Trophoblast cell (in vitro differentiated cells and primary cell): ENCODE results near the gene ANKLE1.

Source experiments
- DNase-seq, 2 donors: peaks; one replicate each; pipeline ENCODE4 v3.0.0-alpha.2; 2016
- H2AFZ ChIP-seq: 2 replicates; pipeline ENCODE4 v1.6.1; 2013; ENCODE audit warnings: low read length, moderate library complexity, mild to moderate bottlenecking; ENCODE audit not compliant: insufficient read depth, poor library complexity
- H2AK5ac ChIP-seq: 2 replicates; pipeline ENCODE4 v1.6.1; 2013; ENCODE audit warnings: mild to moderate bottlenecking, low read length
- H2BK120ac ChIP-seq: 2 replicates; pipeline ENCODE4 v1.6.1; 2013; ENCODE audit warnings: low read length, mild to moderate bottlenecking, moderate library complexity; ENCODE audit not compliant: insufficient read depth, poor library complexity
- H2BK12ac ChIP-seq: 2 replicates; pipeline ENCODE4 v1.6.1; 2013; ENCODE audit warnings: mild to moderate bottlenecking, low read length, moderate library complexity
- H2BK5ac ChIP-seq: 2 replicates; pipeline ENCODE4 v1.6.1; 2013; ENCODE audit warnings: low read length, low read depth, moderate library complexity, mild to moderate bottlenecking; ENCODE audit not compliant: poor library complexity
- H3K14ac ChIP-seq: 2 replicates; pipeline ENCODE4 v1.6.1; 2013; ENCODE audit warnings: mild to moderate bottlenecking, low read length
- H3K18ac ChIP-seq: 2 replicates; pipeline ENCODE4 v1.6.1; 2013; ENCODE audit warnings: mild to moderate bottlenecking, low read length
- H3K23ac ChIP-seq: 2 replicates; pipeline ENCODE4 v1.6.1; 2013; ENCODE audit warnings: low read length
- H3K27ac ChIP-seq: 2 replicates; pipeline ENCODE4 v1.5.1; 2013; ENCODE audit warnings: low read depth, mild to moderate bottlenecking, inconsistent platforms, low read length, moderate library complexity
- H3K27me3 ChIP-seq: 2 replicates; pipeline ENCODE4 v1.6.1; 2013; ENCODE audit warnings: inconsistent platforms, mild to moderate bottlenecking, low read length, moderate library complexity; ENCODE audit not compliant: insufficient read depth
- H3K36me3 ChIP-seq, 2 experiments: 1 replicate in 1 of 2; 2 replicates in 1 of 2; pipeline ENCODE4 v1.6.1; 2013; ENCODE audit warnings: low read length in 2 of 2, mild to moderate bottlenecking in 2 of 2, moderate library complexity in 1 of 2; ENCODE audit not compliant: insufficient read depth in 2 of 2, control insufficient read depth in 1 of 2
- H3K4ac ChIP-seq: 2 replicates; pipeline ENCODE4 v1.6.1; 2013; ENCODE audit warnings: low read depth, mild to moderate bottlenecking, low read length, moderate library complexity
- H3K4me1 ChIP-seq, 2 experiments: 1 replicate in 1 of 2; 2 replicates in 1 of 2; pipeline ENCODE4 v1.6.1; 2013; ENCODE audit warnings: low read length in 2 of 2, mild to moderate bottlenecking in 2 of 2, moderate library complexity in 1 of 2; ENCODE audit not compliant: insufficient read depth in 2 of 2, control insufficient read depth in 1 of 2
- H3K4me2 ChIP-seq: 2 replicates; pipeline ENCODE4 v1.6.1; 2013; ENCODE audit warnings: inconsistent platforms, mild to moderate bottlenecking, low read length, moderate library complexity
- H3K4me3 ChIP-seq: 2 replicates; pipeline ENCODE4 v1.5.1; 2013; ENCODE audit warnings: mild to moderate bottlenecking, low read depth, low read length, inconsistent platforms
- H3K79me1 ChIP-seq: one replicate; pipeline ENCODE4 v1.6.1; 2013; ENCODE audit warnings: low read length
- H3K79me2 ChIP-seq: 2 replicates; pipeline ENCODE4 v1.6.1; 2013; ENCODE audit warnings: low read length, mild to moderate bottlenecking; ENCODE audit not compliant: control insufficient read depth, insufficient read depth, poor library complexity
- H3K9ac ChIP-seq: 2 replicates; pipeline ENCODE4 v1.6.1; 2013; ENCODE audit warnings: mild to moderate bottlenecking, low read length
- H3K9me3 ChIP-seq: 2 replicates; pipeline ENCODE4 v1.6.1; 2013; ENCODE audit warnings: low read depth, mild to moderate bottlenecking, control low read depth, inconsistent platforms, low read length; ENCODE audit not compliant: insufficient read depth
- H4K12ac ChIP-seq: 2 replicates; pipeline ENCODE4 v1.6.1; 2013; ENCODE audit warnings: low read depth, mild to moderate bottlenecking, low read length, moderate library complexity
- H4K8ac ChIP-seq: 2 replicates; pipeline ENCODE4 v1.6.1; 2013; ENCODE audit warnings: low read depth, mild to moderate bottlenecking, low read length, moderate library complexity
- H4K91ac ChIP-seq: one replicate; pipeline ENCODE4 v1.6.1; 2013; ENCODE audit warnings: low read depth, mild to moderate bottlenecking, low read length, moderate library complexity
- WGBS: extraction: QIAGEN DNeasy Blood & Tissue Kit; methylation state at CpG from one replicate; pipeline ENCODE4 v1.1.7; 2013; ENCODE audit warnings: missing lambda C conversion rate; ENCODE audit not compliant: insufficient read length, insufficient coverage; ENCODE audit errors: extremely low coverage; 5-methylcytosine and 5-hydroxymethylcytosine counted together

ANKLE1 gene

GRCh38 chr19:17260842-17261325 is 20.8 kb upstream of the ANKLE1 start:
- H2AK5ac ChIP-seq, result no peak overlapping the region
- H2BK5ac ChIP-seq, result no peak overlapping the region
- H3K4me3 ChIP-seq, result no peak overlapping the region
- H3K27ac ChIP-seq, result no peak overlapping the region
- no CpG with 5 or more reads among the region's 15 CpGs for WGBS
- peaks cover 21% of the 10 kb centered on the region for H3K79me1 ChIP-seq
- H4K8ac ChIP-seq, result no peak overlapping the region
- H4K91ac ChIP-seq, result no peak overlapping the region
- peaks cover 8 to 11% of the 10 kb centered on the region in 2 experiments for H3K36me3 ChIP-seq
- H2BK12ac ChIP-seq, result no peak overlapping the region
- H3K9me3 ChIP-seq, result peaks cover 9% of the 10 kb centered on the region
- no peaks in the 10 kb centered on the region for H3K79me2 ChIP-seq
- no peak overlapping the region for H3K23ac ChIP-seq
- H2AFZ ChIP-seq, result peak overlapping the region; percentile 9
- H3K18ac ChIP-seq, result no peak overlapping the region
- H3K4me2 ChIP-seq, result no peak overlapping the region
- peak; percentile 88 to 96 for DNase-seq
- peaks cover 9 to 13% of the 10 kb centered on the region in 2 experiments for H3K4me1 ChIP-seq
- H3K27me3 ChIP-seq, result no peaks in the 10 kb centered on the region
- no peak overlapping the region for H2BK120ac ChIP-seq
- no peak overlapping the region for H3K4ac ChIP-seq
- no peak overlapping the region for H4K12ac ChIP-seq
- no peak overlapping the region for H3K14ac ChIP-seq
- no peak overlapping the region for H3K9ac ChIP-seq

- Histone ChIP-seq H3K14ac (no peak overlapping the region), H3K4me3 (no peak overlapping the region), H3K4me2 (no peak overlapping the region), H4K91ac (peak overlapping the region; percentile 45), H2AFZ (no peak overlapping the region), H2BK120ac (no peak overlapping the region), H3K79me1 (peaks cover 29% of the 10 kb centered on the region), H3K36me3 (peaks cover 8 to 11% of the 10 kb centered on the region in 2 experiments), H2BK12ac (peak overlapping the region; percentile 1), H3K23ac (no peak overlapping the region), H3K79me2 (peaks cover 3% of the 10 kb centered on the region), H3K18ac (no peak overlapping the region), H2BK5ac (no peak overlapping the region), H2AK5ac (peak overlapping the region; percentile 8), H4K8ac (no peak overlapping the region), H3K27me3 (no peaks in the 10 kb centered on the region), H3K9ac (no peak overlapping the region), H3K27ac (no peak overlapping the region), H3K4me1 (peaks cover 13% of the 10 kb centered on the region in 2 experiments), H4K12ac (no peak overlapping the region), H3K9me3 (peaks cover 9% of the 10 kb centered on the region), H3K4ac (no peak overlapping the region)
- DNase-seq, result no peak
- no CpG with 5 or more reads among the region's 16 CpGs for WGBS
These were observed 19.1 kb upstream of the ANKLE1 start for GRCh38 chr19:17262557-17262956.

GRCh38 chr19:17263712-17264640 is 17.7 kb upstream of the ANKLE1 start:
- DNase-seq, result no peak
- Histone ChIP-seq H2AK5ac (peak overlapping the region; percentile 70), H3K4me2 (no peak overlapping the region), H3K14ac (peak overlapping the region; percentile 36), H2AFZ (no peak overlapping the region), H3K9me3 (peaks cover 9% of the 10 kb centered on the region), H2BK120ac (peak overlapping the region; percentile 27), H3K23ac (no peak overlapping the region), H2BK5ac (peak overlapping the region; percentile 26), H3K79me2 (peaks cover 7% of the 10 kb centered on the region), H3K27ac (no peak overlapping the region), H2BK12ac (peak overlapping the region; percentile 83), H3K27me3 (no peaks in the 10 kb centered on the region), H3K79me1 (peaks cover 32% of the 10 kb centered on the region), H4K12ac (peak overlapping the region; percentile 8), H3K4me3 (no peak overlapping the region), H3K4me1 (peaks cover 18% of the 10 kb centered on the region in 2 experiments), H3K36me3 (peaks cover 5 to 13% of the 10 kb centered on the region in 2 experiments), H4K91ac (peak overlapping the region; percentile 37), H3K4ac (peak overlapping the region; percentile 19), H3K18ac (peak overlapping the region; percentile 2), H4K8ac (peak overlapping the region; percentile 20), H3K9ac (no peak overlapping the region)
- WGBS, result no CpG with 5 or more reads among the region's 23 CpGs

DNA sequence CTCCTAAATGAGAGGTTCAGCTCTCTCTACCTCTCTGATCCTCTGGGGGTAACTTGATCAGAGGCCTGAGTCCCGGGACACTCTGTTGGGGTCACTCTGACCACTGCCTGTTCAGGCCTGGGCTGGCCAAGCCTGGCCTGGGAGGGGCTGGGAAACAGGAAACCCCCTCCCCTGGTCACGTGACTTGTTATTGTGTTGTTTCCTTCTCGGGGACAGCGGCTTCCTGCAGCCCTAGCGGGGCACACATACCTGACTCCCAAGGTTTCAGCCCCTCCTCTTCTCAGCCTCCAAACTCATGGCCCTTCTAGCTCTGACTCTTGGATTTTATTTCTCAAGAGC is 17.1 kb upstream of the ANKLE1 start, which contains the start of gene USHBP1:
Gene USHBP1 (minus strand): TSS at position 105 of the 339 bp plus-strand sequence. CDS start 446 bp downstream, outside the sequence.
- Histone ChIP-seq H4K8ac (peak within 1 kb of the TSS; percentile 20), H2AK5ac (peak within 1 kb of the TSS; percentile 70)
- WGBS, result no CpG with 5 or more reads among the region's 5 CpGs

More for the DNA sequence above, 17.1 kb upstream of the ANKLE1 start, which contains the start of gene USHBP1:
- Histone ChIP-seq H3K4ac (peak within 1 kb of the TSS; percentile 19), H3K23ac (no peak within 1 kb of the TSS), H2BK120ac (peak within 1 kb of the TSS; percentile 48), H3K79me2 (peaks cover 7% of the 10 kb centered on the region), H3K27ac (peak within 1 kb of the TSS; percentile 96), H3K4me2 (peak within 1 kb of the TSS; percentile 13), H3K14ac (peak within 1 kb of the TSS; percentile 36), H4K12ac (peak within 1 kb of the TSS; percentile 8), H2BK12ac (peak within 1 kb of the TSS; percentile 83), H2AFZ (peak within 1 kb of the TSS; percentile 15), H3K4me1 (peaks cover 18% of the 10 kb centered on the region in 2 experiments), H2BK5ac (peak within 1 kb of the TSS; percentile 26), H3K4me3 (no peak within 1 kb of the TSS), H3K36me3 (peaks cover 5 to 10% of the 10 kb centered on the region in 2 experiments), H3K9ac (no peak within 1 kb of the TSS), H3K18ac (peak within 1 kb of the TSS; percentile 25), H3K27me3 (no peaks in the 10 kb centered on the region), H3K9me3 (peaks cover 4% of the 10 kb centered on the region), H4K91ac (peak within 1 kb of the TSS; percentile 37), H3K79me1 (peaks cover 32% of the 10 kb centered on the region)
- DNase-seq, result no peak
